ENCODE measurements around the gene ZNF76.
A peak's percentile ranks its signal among the peaks of the same experiment; 100 is the strongest.

ZNF76 gene

DNA sequence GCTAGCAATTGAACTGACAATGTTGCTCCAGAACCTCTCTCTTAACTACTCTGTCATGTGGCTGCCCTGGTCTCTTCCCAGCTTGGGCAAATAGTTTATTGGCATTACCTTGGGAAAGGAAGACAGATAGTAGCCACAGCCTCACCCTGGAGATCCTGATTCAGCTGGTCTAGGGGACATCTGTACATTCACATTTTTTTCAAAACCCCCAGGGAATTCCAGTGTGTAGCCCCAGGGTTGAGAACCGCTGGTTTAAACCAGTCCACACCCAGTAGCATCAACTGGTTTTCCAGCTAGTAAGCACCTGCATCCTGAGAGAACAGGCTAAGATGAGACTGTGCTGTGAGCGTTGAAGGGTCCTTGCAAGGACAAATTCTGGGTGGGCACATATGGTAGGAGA, 36.1 kb upstream of the ZNF76 start:
- H3K4me1 Mint-ChIP-seq (ENCODE audit: low read depth in 2 of 2) = no peaks in the 10 kb centered on the region
- ATAC-seq (replicated peaks) = no peak

GRCh38 chr6:35224720-35225119, 34.8 kb upstream of the ZNF76 start:
- Mint-ChIP-seq H3K36me3 (ENCODE audit: insufficient read depth) (no peaks in the 10 kb centered on the region), H3K4me1 (ENCODE audit: low read depth in 2 of 2) (no peaks in the 10 kb centered on the region), H3K27ac (no peak overlapping the region), H3K4me3 (no peak overlapping the region), H3K27me3 (peaks cover 0 to 27% of the 10 kb centered on the region in 2 donors), H3K9me3 (no peaks in the 10 kb centered on the region)
- ATAC-seq (replicated peaks) = no peak
- no peak for DNase-seq

More for the DNA sequence above, 36.1 kb upstream of the ZNF76 start:
- DNase-seq = no peak
- H3K27ac Mint-ChIP-seq = no peak overlapping the region
- no peaks in the 10 kb centered on the region for H3K36me3 Mint-ChIP-seq (ENCODE audit: insufficient read depth)
- H3K9me3 Mint-ChIP-seq = no peaks in the 10 kb centered on the region
- H3K4me3 Mint-ChIP-seq = no peak overlapping the region
- peaks cover 9 to 40% of the 10 kb centered on the region in 2 donors for H3K27me3 Mint-ChIP-seq

DNA sequence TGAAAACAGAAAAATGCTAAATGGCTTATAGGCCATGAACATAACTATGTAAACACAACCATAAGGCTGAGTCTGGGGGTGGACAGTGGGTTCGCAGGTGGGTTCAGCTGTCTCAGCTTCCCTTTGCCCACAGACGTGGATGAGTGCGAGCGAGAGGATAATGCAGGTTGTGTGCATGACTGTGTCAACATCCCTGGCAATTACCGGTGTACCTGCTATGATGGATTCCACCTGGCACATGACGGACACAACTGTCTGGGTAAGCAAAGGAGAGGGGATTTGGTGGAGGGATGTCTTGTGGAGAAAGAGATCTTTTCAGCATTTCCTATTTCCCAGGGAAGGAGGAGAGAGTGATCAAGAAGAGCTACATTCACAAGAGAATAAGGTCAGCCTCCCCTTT, 31.1 kb upstream of the ZNF76 start:
- no peak for ATAC-seq (replicated peaks)
- Mint-ChIP-seq H3K36me3 (ENCODE audit: insufficient read depth) (no peaks in the 10 kb centered on the region), H3K27me3 (peaks cover 0 to 3% of the 10 kb centered on the region in 2 donors), H3K27ac (no peak overlapping the region), H3K4me1 (ENCODE audit: low read depth in 2 of 2) (no peaks in the 10 kb centered on the region), H3K9me3 (no peaks in the 10 kb centered on the region), H3K4me3 (no peak overlapping the region)
- no peak for DNase-seq

- Mint-ChIP-seq H3K9me3 (no peaks in the 10 kb centered on the region), H3K4me1 (ENCODE audit: low read depth in 2 of 2) (peaks cover 0 to 3% of the 10 kb centered on the region in 2 donors), H3K36me3 (ENCODE audit: insufficient read depth) (no peaks in the 10 kb centered on the region), H3K4me3 (no peak overlapping the region), H3K27me3 (no peaks in the 10 kb centered on the region), H3K27ac (no peak overlapping the region)
- DNase-seq = no peak
- no peak for ATAC-seq (replicated peaks)
These were observed 30.2 kb upstream of the ZNF76 start for GRCh38 chr6:35229304-35229703.

GRCh38 chr6:35230498-35230897, 29.0 kb upstream of the ZNF76 start:
- Mint-ChIP-seq H3K36me3 (ENCODE audit: insufficient read depth) (no peaks in the 10 kb centered on the region), H3K27ac (no peak overlapping the region), H3K27me3 (no peaks in the 10 kb centered on the region), H3K4me3 (no peak overlapping the region), H3K4me1 (ENCODE audit: low read depth in 2 of 2) (peaks cover 0 to 3% of the 10 kb centered on the region in 2 donors), H3K9me3 (no peaks in the 10 kb centered on the region)
- no peak for ATAC-seq (replicated peaks)
- DNase-seq = no peak

- H3K27ac Mint-ChIP-seq = no peak overlapping the region
- no peaks in the 10 kb centered on the region for H3K9me3 Mint-ChIP-seq
- H3K36me3 Mint-ChIP-seq (ENCODE audit: insufficient read depth) = no peaks in the 10 kb centered on the region
- peaks cover 0 to 3% of the 10 kb centered on the region in 2 donors for H3K4me1 Mint-ChIP-seq (ENCODE audit: low read depth in 2 of 2)
- ATAC-seq (replicated peaks) (no peak), DNase-seq (no peak)
- no peaks in the 10 kb centered on the region for H3K27me3 Mint-ChIP-seq
- H3K4me3 Mint-ChIP-seq = no peak overlapping the region
These were observed 28.6 kb upstream of the ZNF76 start for GRCh38 chr6:35230950-35231349.

- ATAC-seq (replicated peaks) (no peak), DNase-seq (no peak)
- Mint-ChIP-seq H3K9me3 (no peaks in the 10 kb centered on the region), H3K27me3 (no peaks in the 10 kb centered on the region), H3K27ac (no peak overlapping the region), H3K4me1 (ENCODE audit: low read depth in 2 of 2) (peaks cover 0 to 3% of the 10 kb centered on the region in 2 donors), H3K36me3 (ENCODE audit: insufficient read depth) (no peaks in the 10 kb centered on the region), H3K4me3 (no peak overlapping the region)
These were observed 28.0 kb upstream of the ZNF76 start for GRCh38 chr6:35231563-35231962.

DNA sequence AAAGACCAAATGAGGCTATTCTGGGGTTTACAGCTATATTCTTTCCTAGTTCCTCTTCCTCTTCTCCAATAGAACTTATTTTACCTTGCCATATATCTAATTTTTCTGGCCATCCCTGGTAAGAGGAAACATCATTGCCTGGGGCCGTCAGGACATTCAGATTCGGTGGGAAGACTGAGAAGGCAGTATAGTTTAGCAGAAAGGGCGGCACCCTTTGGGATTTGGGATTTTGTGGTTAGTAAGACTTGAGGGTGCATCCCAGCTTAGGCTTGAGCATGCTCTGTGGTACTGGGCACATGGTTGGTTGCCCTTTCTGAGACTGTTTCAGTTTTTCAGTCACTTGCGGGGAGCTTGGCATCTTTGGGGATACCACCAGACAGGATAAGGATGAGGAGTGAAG, 24.6 kb upstream of the ZNF76 start:
- Mint-ChIP-seq H3K27me3 (no peaks in the 10 kb centered on the region), H3K9me3 (no peaks in the 10 kb centered on the region), H3K27ac (peak overlapping the region in 1 of 2 donors; percentile 76), H3K36me3 (ENCODE audit: insufficient read depth) (no peaks in the 10 kb centered on the region), H3K4me1 (ENCODE audit: low read depth in 2 of 2) (peaks cover 1 to 3% of the 10 kb centered on the region in 2 donors), H3K4me3 (no peak overlapping the region)
- no peak for DNase-seq
- no peak for ATAC-seq (replicated peaks)

DNA sequence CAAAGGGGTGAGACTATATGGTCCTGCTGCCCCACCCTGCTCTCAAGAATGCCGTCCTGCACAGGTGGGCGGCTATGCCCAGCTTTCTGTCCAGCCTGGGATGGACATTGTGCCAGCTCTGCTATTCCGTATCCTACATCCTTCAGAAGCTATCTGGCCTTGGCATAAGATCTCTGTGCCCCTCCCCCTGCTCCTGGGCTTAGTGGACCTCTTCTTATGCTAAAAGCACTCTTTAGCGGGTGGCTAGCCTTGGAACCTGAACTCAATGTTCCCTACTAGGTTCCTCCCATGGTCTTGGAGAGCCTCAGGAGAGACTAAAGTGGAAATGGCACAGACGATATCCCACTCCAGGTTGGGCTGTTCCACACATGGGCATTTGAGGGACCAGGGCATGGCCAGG, 23.3 kb upstream of the ZNF76 start:
- no peaks in the 10 kb centered on the region for H3K9me3 Mint-ChIP-seq
- peaks cover 3 to 7% of the 10 kb centered on the region in 2 donors for H3K4me1 Mint-ChIP-seq (ENCODE audit: low read depth in 2 of 2)
- H3K27ac Mint-ChIP-seq = no peak overlapping the region
- ATAC-seq (replicated peaks) (no peak), DNase-seq (no peak)
- H3K36me3 Mint-ChIP-seq (ENCODE audit: insufficient read depth) = no peaks in the 10 kb centered on the region
- no peaks in the 10 kb centered on the region for H3K27me3 Mint-ChIP-seq
- no peak overlapping the region for H3K4me3 Mint-ChIP-seq

- Mint-ChIP-seq H3K4me3 (no peak overlapping the region), H3K4me1 (ENCODE audit: low read depth in 2 of 2) (peaks cover 5 to 7% of the 10 kb centered on the region in 2 donors), H3K9me3 (no peaks in the 10 kb centered on the region), H3K36me3 (ENCODE audit: insufficient read depth) (no peaks in the 10 kb centered on the region), H3K27ac (no peak overlapping the region), H3K27me3 (no peaks in the 10 kb centered on the region)
- no peak for ATAC-seq (replicated peaks)
- no peak for DNase-seq
These were observed 22.1 kb upstream of the ZNF76 start for GRCh38 chr6:35237476-35237875.

DNA sequence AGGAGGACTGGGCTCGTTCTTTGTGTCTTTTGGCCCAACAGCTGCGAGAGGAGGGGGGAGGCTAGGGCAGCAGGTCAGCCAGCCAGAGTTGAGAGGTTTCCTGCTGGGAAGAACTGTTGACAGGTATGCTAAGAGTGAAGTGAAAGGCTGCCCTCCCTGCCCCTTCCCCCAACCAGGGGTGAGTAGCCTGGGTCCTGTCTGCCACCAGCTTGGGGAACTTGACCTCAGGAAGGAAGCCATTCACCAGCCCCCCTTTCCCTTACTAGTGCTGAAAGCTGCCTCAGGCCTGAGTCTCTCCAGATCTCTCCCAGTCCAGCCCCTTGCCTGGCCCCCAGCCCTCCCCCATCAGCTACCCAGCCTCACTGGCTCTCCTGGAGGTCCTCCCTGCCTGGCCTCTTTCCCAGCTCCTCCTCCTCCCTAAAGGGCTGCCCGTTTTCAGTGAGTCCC, 20.7 kb upstream of the ZNF76 start:
- Mint-ChIP-seq H3K27me3 (no peaks in the 10 kb centered on the region), H3K9me3 (no peaks in the 10 kb centered on the region), H3K36me3 (ENCODE audit: insufficient read depth) (no peaks in the 10 kb centered on the region), H3K27ac (no peak overlapping the region), H3K4me1 (ENCODE audit: low read depth in 2 of 2) (peaks cover 4 to 5% of the 10 kb centered on the region in 2 donors), H3K4me3 (no peak overlapping the region)
- ATAC-seq (replicated peaks) = no peak
- no peak for DNase-seq

GRCh38 chr6:35239581-35239980, 20.0 kb upstream of the ZNF76 start:
- DNase-seq (no peak), ATAC-seq (replicated peaks) (no peak)
- H3K27ac Mint-ChIP-seq = no peak overlapping the region
- H3K27me3 Mint-ChIP-seq = no peaks in the 10 kb centered on the region
- H3K4me3 Mint-ChIP-seq = no peak overlapping the region
- H3K36me3 Mint-ChIP-seq (ENCODE audit: insufficient read depth) = peaks cover 4% of the 10 kb centered on the region
- H3K4me1 Mint-ChIP-seq (ENCODE audit: low read depth in 2 of 2) = peaks cover 4 to 5% of the 10 kb centered on the region in 2 donors
- H3K9me3 Mint-ChIP-seq = no peaks in the 10 kb centered on the region

DNA sequence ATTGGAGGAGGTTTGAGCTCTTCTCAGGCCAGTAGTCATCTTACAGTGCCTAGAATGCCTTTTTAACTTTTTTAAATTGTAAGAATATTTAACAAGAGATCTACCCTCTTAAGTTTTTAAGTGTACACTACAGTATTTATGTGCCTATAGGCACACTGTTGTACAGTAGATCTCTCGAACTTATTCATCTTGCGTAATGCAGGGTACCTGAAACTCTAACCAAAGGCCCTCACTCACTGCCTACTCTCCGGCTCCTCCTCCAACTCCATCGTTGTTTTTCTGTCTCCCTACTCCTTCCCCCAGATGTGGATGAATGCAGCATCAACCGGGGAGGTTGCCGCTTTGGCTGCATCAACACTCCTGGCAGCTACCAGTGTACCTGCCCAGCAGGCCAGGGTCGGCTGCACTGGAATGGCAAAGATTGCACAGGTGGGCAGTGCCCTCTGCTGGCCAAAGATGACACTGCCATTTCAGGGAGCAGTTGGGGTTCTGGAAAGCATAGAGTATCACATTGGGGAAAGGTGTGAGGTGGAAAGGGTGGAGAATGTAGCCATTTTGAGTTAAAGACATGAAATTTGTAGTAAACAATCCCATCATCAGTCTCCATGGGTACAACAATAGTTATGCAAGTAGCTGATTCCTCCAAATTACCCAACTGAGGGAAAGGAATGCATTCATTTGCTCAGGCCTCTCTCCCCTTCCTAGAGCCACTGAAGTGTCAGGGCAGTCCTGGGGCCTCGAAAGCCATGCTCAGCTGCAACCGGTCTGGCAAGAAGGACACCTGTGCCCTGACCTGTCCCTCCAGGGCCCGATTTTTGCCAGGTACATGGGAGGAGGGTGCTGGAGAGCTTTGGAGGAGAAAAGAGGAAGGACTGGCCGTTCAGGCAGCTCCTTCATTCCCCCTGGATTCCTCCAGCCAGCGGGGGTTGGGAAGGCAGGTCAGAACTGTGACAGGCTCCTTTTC, 18.4 kb upstream of the ZNF76 start:
- Mint-ChIP-seq H3K4me3 (no peak overlapping the region), H3K4me1 (ENCODE audit: low read depth in 2 of 2) (peaks cover 4 to 5% of the 10 kb centered on the region in 2 donors), H3K9me3 (no peaks in the 10 kb centered on the region), H3K36me3 (ENCODE audit: insufficient read depth) (peaks cover 4% of the 10 kb centered on the region), H3K27me3 (no peaks in the 10 kb centered on the region), H3K27ac (peak overlapping the region in 1 of 2 donors; percentile 13)
- ATAC-seq (replicated peaks) (peak; percentile 77), DNase-seq (peak; percentile 67 to 75 (median 67))

GRCh38 chr6:35242486-35242885, 17.0 kb upstream of the ZNF76 start:
- Mint-ChIP-seq H3K9me3 (no peaks in the 10 kb centered on the region), H3K27ac (no peak overlapping the region), H3K36me3 (ENCODE audit: insufficient read depth) (peaks cover 4% of the 10 kb centered on the region), H3K4me3 (no peak overlapping the region), H3K4me1 (ENCODE audit: low read depth in 2 of 2) (peaks cover 4 to 5% of the 10 kb centered on the region in 2 donors), H3K27me3 (no peaks in the 10 kb centered on the region)
- ATAC-seq (replicated peaks) (no peak), DNase-seq (no peak)

Data from effector memory CD8-positive, alpha-beta T cell (primary cell).